NB4 (cell line): ENCODE measurements around the gene EEF1A2.

ENCODE experiments used
- DNase-seq: peaks from one replicate; pipeline ENCODE4 v3.0.0; 2010; ENCODE audit warnings: low read depth
- H3K4me3 ChIP-seq: one replicate; pipeline ENCODE4 v1.5.1; 2011; ENCODE audit warnings: mild to moderate bottlenecking, low read depth, low read length, moderate library complexity
- CTCF ChIP-seq: IDR thresholded peaks from one replicate; pipeline ENCODE4 v1.5.1; 2012; ENCODE audit warnings: low read depth, low read length
- MAX ChIP-seq: IDR thresholded peaks from 2 replicates; pipeline ENCODE4 v1.6.1; 2011; ENCODE audit warnings: low read depth, low read length
- MYC ChIP-seq: IDR thresholded peaks from 2 replicates; pipeline ENCODE4 v1.6.1; 2011; ENCODE audit warnings: low read depth, low read length
- POLR2A ChIP-seq: IDR thresholded peaks from 2 replicates; pipeline ENCODE4 v1.6.1; 2011; ENCODE audit warnings: mild to moderate bottlenecking; ENCODE audit not compliant: insufficient read length; ENCODE audit errors: extremely low read depth

The EEF1A2 gene

GRCh38 chr20:63495741-63496595, 2.9 kb downstream of the EEF1A2 start:
- DNase-seq, result peak; percentile 63
- no peak overlapping the region for H3K4me3 ChIP-seq
- TF ChIP-seq MYC (no peak), MAX (peak; percentile 28; the same call in 1 of the 2 replicates), CTCF (peak; percentile 90)

GRCh38 chr20:63495167-63495720, 3.6 kb downstream of the EEF1A2 start:
- TF ChIP-seq CTCF, result no peak
- no peak for TF ChIP-seq MYC
- TF ChIP-seq POLR2A, result no peak
- TF ChIP-seq MAX, result no peak
- H3K4me3 ChIP-seq, result no peak overlapping the region
- DNase-seq, result no peak

- TF ChIP-seq MYC (no peak), POLR2A (no peak), MAX (no peak), CTCF (no peak)
- DNase-seq, result no peak
- no peak overlapping the region for H3K4me3 ChIP-seq
Measured at GRCh38 chr20:63494420-63495166, 4.3 kb downstream of the EEF1A2 start.

GRCh38 chr20:63494084-63494419, 4.8 kb downstream of the EEF1A2 start:
- TF ChIP-seq MAX, result no peak
- TF ChIP-seq POLR2A, result no peak
- no peak for TF ChIP-seq MYC
- TF ChIP-seq CTCF, result no peak
- no peak for DNase-seq
- no peak overlapping the region for H3K4me3 ChIP-seq

- no peak overlapping the region for H3K4me3 ChIP-seq
- DNase-seq, result no peak
- TF ChIP-seq MAX, result no peak
- no peak for TF ChIP-seq POLR2A
- no peak for TF ChIP-seq MYC
- TF ChIP-seq CTCF, result no peak
Measured at GRCh38 chr20:63493563-63494020, 5.3 kb downstream of the EEF1A2 start.
